ENCODE data around the gene KIRREL1. TPM values are rescaled to one million over a fixed set of nuclear protein-coding genes. Genes with fewer than 3 reads are reported as not detected.

The KIRREL1 gene
- total and polyA plus RNA-seq, 10 donors = 1.4 to 50.9 (median 20.3) TPM

- WGBS, 5 donors = 78 to 91% (median 86%) methylated on average over 8 of the region's 8 CpGs
- Histone ChIP-seq H3K4me3 (no peak overlapping the region), H3K4me1 (peaks cover 4 to 25% (median 7%) of the 10 kb centered on the region in 6 donors), H3K36me3 (no peaks in the 10 kb centered on the region), H3K27me3 (replicated peaks in 1 of 7) (peaks cover 0 to 5% (median 0%) of the 10 kb centered on the region in 7 donors), H3K9me3 (no peaks in the 10 kb centered on the region), H3K27ac (no peak overlapping the region)
- no peak for DNase-seq
- intact Hi-C loops (cut with DNase I; ENCODE audit: low total_unique reads) = no loop called here
- no peak for TF ChIP-seq POLR2A (IDR thresholded peaks at IDR 0.05)
Observed at GRCh38 chr1:158038793-158039192, 45.3 kb downstream of the KIRREL1 start.

GRCh38 chr1:158039380-158039779 is 45.9 kb downstream of the KIRREL1 start:
- TF ChIP-seq POLR2AphosphoS5 (IDR thresholded peaks at IDR 0.05) (no peak), CTCF (IDR thresholded peaks at IDR 0.05 in 8 of 11, conservative IDR thresholded peaks at IDR 0.05 in 3 of 11) (no peak), POLR2A (IDR thresholded peaks at IDR 0.05) (no peak)
- peak; percentile 16 for DNase-seq
- Histone ChIP-seq H3K4me3 (no peak overlapping the region), H3K36me3 (no peaks in the 10 kb centered on the region), H3K27me3 (replicated peaks in 1 of 7) (peaks cover 0 to 5% (median 0%) of the 10 kb centered on the region in 7 donors), H3K4me1 (peaks cover 4 to 25% (median 7%) of the 10 kb centered on the region in 6 donors), H3K27ac (no peak overlapping the region), H3K9me3 (no peaks in the 10 kb centered on the region)
- 57 to 84% (median 81%) methylated on average over 5 of the region's 5 CpGs for WGBS, 5 donors
- intact Hi-C loops (cut with DNase I; ENCODE audit: low total_unique reads) = no loop called here

GRCh38 chr1:158040323-158040722 is 46.9 kb downstream of the KIRREL1 start:
- intact Hi-C loops (cut with DNase I; ENCODE audit: low total_unique reads) = no loop called here
- Histone ChIP-seq H3K36me3 (no peaks in the 10 kb centered on the region), H3K27ac (no peak overlapping the region), H3K4me1 (peaks cover 4 to 25% (median 7%) of the 10 kb centered on the region in 6 donors), H3K27me3 (replicated peaks in 1 of 7) (peaks cover 0 to 8% (median 0%) of the 10 kb centered on the region in 7 donors), H3K4me3 (no peak overlapping the region), H3K9me3 (no peaks in the 10 kb centered on the region)
- no peak for TF ChIP-seq CTCF (IDR thresholded peaks at IDR 0.05 in 8 of 11, conservative IDR thresholded peaks at IDR 0.05 in 3 of 11)
- TF ChIP-seq POLR2A (IDR thresholded peaks at IDR 0.05) = no peak
- no peak for TF ChIP-seq POLR2AphosphoS5 (IDR thresholded peaks at IDR 0.05)
- no peak for DNase-seq

GRCh38 chr1:158043232-158043631 is 49.8 kb downstream of the KIRREL1 start:
- peaks cover 0 to 10% (median 0%) of the 10 kb centered on the region in 7 donors for H3K27me3 ChIP-seq (replicated peaks in 1 of 7)
- H3K4me1 ChIP-seq = peaks cover 0 to 9% (median 0%) of the 10 kb centered on the region in 6 donors
- intact Hi-C loops (cut with DNase I; ENCODE audit: low total_unique reads) = no loop called here
- H3K36me3 ChIP-seq = no peaks in the 10 kb centered on the region
- 80 to 95% (median 81%) methylated on average over 5 of the region's 5 CpGs for WGBS, 5 donors
- no peak for DNase-seq
- no peak for TF ChIP-seq POLR2A (IDR thresholded peaks at IDR 0.05)
- no peak for TF ChIP-seq CTCF (IDR thresholded peaks at IDR 0.05 in 8 of 11, conservative IDR thresholded peaks at IDR 0.05 in 3 of 11)
- TF ChIP-seq POLR2AphosphoS5 (IDR thresholded peaks at IDR 0.05) = no peak
- H3K27ac ChIP-seq = no peak overlapping the region
- H3K9me3 ChIP-seq = no peaks in the 10 kb centered on the region
- no peak overlapping the region for H3K4me3 ChIP-seq

GRCh38 chr1:158045639-158046038 is 52.2 kb downstream of the KIRREL1 start:
- H3K4me3 ChIP-seq = no peak overlapping the region
- peaks cover 0 to 14% (median 0%) of the 10 kb centered on the region in 7 donors for H3K27me3 ChIP-seq (replicated peaks in 1 of 7)
- peaks cover 0 to 14% (median 0%) of the 10 kb centered on the region in 6 donors for H3K4me1 ChIP-seq
- DNase-seq = no peak
- no peaks in the 10 kb centered on the region for H3K36me3 ChIP-seq
- intact Hi-C loops (cut with DNase I; ENCODE audit: low total_unique reads) = no loop called here
- WGBS, 5 donors = 32 to 76% (median 54%) methylated on average over 2 of the region's 2 CpGs
- TF ChIP-seq CTCF (IDR thresholded peaks at IDR 0.05 in 8 of 11, conservative IDR thresholded peaks at IDR 0.05 in 3 of 11) (no peak), POLR2AphosphoS5 (IDR thresholded peaks at IDR 0.05) (no peak), POLR2A (IDR thresholded peaks at IDR 0.05) (no peak)
- H3K9me3 ChIP-seq = no peaks in the 10 kb centered on the region
- no peak overlapping the region for H3K27ac ChIP-seq

Measured in spleen (tissue), 11 donors.